ENCODE measurements around the gene NCDN.

The NCDN gene

GRCh38 chr1:35532497-35533223 lies 24.9 kb upstream of the NCDN start:
- Histone ChIP-seq H3K9me3 (ENCODE audit: insufficient read depth, low read length, severe bottlenecking) (peaks cover 16% of the 10 kb centered on the region), H3K27me3 (ENCODE audit: insufficient read depth, low read length, poor library complexity) (no peaks in the 10 kb centered on the region), H3K4me3 (ENCODE audit: low read depth in 1 of 2, low read length in 2 of 2) (no peak overlapping the region), H3K36me3 (ENCODE audit: insufficient read depth, low read length) (peaks cover 28% of the 10 kb centered on the region), H4K20me1 (ENCODE audit: insufficient read depth, low read length) (no peaks in the 10 kb centered on the region), H3K4me2 (ENCODE audit: insufficient read depth, low read length) (no peak overlapping the region), H3K9ac (ENCODE audit: low read depth, low read length) (no peak overlapping the region), H2AFZ (ENCODE audit: low read depth, low read length) (no peak overlapping the region), H3K27ac (ENCODE audit: low read length) (no peak overlapping the region), H3K4me1 (ENCODE audit: insufficient read depth, low read length) (no peaks in the 10 kb centered on the region), H3K79me2 (ENCODE audit: insufficient read depth, low read length) (peaks cover 24% of the 10 kb centered on the region)
- ATAC-seq (ENCODE audit: insufficient read depth, low read depth) (no peak), DNase-seq (no peak)
- TF ChIP-seq CTCF (IDR thresholded peaks at IDR 0.05; ENCODE audit: borderline replicate concordance, extremely low read depth, low read length, poor library complexity, severe bottlenecking) = no peak
- no peak for TF ChIP-seq EZH2 (IDR thresholded peaks at IDR 0.05; ENCODE audit: borderline replicate concordance, low read depth, low read length, severe bottlenecking)

DNA sequence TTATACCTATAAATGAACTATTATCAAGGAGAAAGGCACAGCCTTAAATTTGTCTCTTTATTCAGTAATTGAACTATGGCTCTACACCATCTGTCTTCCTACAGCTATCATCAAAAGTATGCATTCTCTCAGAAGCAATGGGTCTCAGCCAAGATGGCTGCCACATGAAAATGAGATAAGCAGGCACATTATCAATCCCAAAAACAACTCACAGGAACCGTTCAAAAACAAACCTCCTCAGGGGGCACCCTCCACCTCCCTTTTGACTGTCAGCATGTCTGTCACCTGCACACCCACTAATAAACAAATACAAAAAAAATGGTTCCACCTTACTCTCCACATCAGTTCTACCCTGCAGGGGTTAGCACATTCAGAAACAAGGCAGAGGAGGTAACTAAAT lies 24.0 kb upstream of the NCDN start:
- Histone ChIP-seq H3K27me3 (ENCODE audit: insufficient read depth, low read length, poor library complexity) (no peaks in the 10 kb centered on the region), H3K4me3 (ENCODE audit: low read depth in 1 of 2, low read length in 2 of 2) (no peak overlapping the region), H3K27ac (ENCODE audit: low read length) (no peak overlapping the region), H4K20me1 (ENCODE audit: insufficient read depth, low read length) (no peaks in the 10 kb centered on the region), H3K9ac (ENCODE audit: low read depth, low read length) (no peak overlapping the region), H3K79me2 (ENCODE audit: insufficient read depth, low read length) (peaks cover 24% of the 10 kb centered on the region), H3K9me3 (ENCODE audit: insufficient read depth, low read length, severe bottlenecking) (peaks cover 16% of the 10 kb centered on the region), H3K4me2 (ENCODE audit: insufficient read depth, low read length) (no peak overlapping the region), H3K36me3 (ENCODE audit: insufficient read depth, low read length) (peaks cover 28% of the 10 kb centered on the region), H3K4me1 (ENCODE audit: insufficient read depth, low read length) (no peaks in the 10 kb centered on the region), H2AFZ (ENCODE audit: low read depth, low read length) (no peak overlapping the region)
- ATAC-seq (ENCODE audit: insufficient read depth, low read depth) = no peak
- no peak for TF ChIP-seq CTCF (IDR thresholded peaks at IDR 0.05; ENCODE audit: borderline replicate concordance, extremely low read depth, low read length, poor library complexity, severe bottlenecking)
- no peak for TF ChIP-seq EZH2 (IDR thresholded peaks at IDR 0.05; ENCODE audit: borderline replicate concordance, low read depth, low read length, severe bottlenecking)
- DNase-seq = no peak

GRCh38 chr1:35535243-35535642 lies 22.4 kb upstream of the NCDN start:
- TF ChIP-seq CTCF (IDR thresholded peaks at IDR 0.05; ENCODE audit: borderline replicate concordance, extremely low read depth, low read length, poor library complexity, severe bottlenecking) = no peak
- TF ChIP-seq EZH2 (IDR thresholded peaks at IDR 0.05; ENCODE audit: borderline replicate concordance, low read depth, low read length, severe bottlenecking) = no peak
- H3K27me3 ChIP-seq (ENCODE audit: insufficient read depth, low read length, poor library complexity) = no peaks in the 10 kb centered on the region
- peaks cover 24% of the 10 kb centered on the region for H3K79me2 ChIP-seq (ENCODE audit: insufficient read depth, low read length)
- no peaks in the 10 kb centered on the region for H3K4me1 ChIP-seq (ENCODE audit: insufficient read depth, low read length)
- H3K9me3 ChIP-seq (ENCODE audit: insufficient read depth, low read length, severe bottlenecking) = peaks cover 13% of the 10 kb centered on the region
- no peak overlapping the region for H3K4me2 ChIP-seq (ENCODE audit: insufficient read depth, low read length)
- H3K27ac ChIP-seq (ENCODE audit: low read length) = no peak overlapping the region
- DNase-seq = no peak
- no peaks in the 10 kb centered on the region for H4K20me1 ChIP-seq (ENCODE audit: insufficient read depth, low read length)
- H3K36me3 ChIP-seq (ENCODE audit: insufficient read depth, low read length) = peaks cover 29% of the 10 kb centered on the region
- no peak for ATAC-seq (ENCODE audit: insufficient read depth, low read depth)
- H3K9ac ChIP-seq (ENCODE audit: low read depth, low read length) = no peak overlapping the region
- no peak overlapping the region for H2AFZ ChIP-seq (ENCODE audit: low read depth, low read length)
- no peak overlapping the region for H3K4me3 ChIP-seq (ENCODE audit: low read depth in 1 of 2, low read length in 2 of 2)
